ENCODE results near the gene ADGRB2. TPM values are rescaled to one million over a fixed set of nuclear protein-coding genes. Genes with fewer than 3 reads are reported as not detected.

ADGRB2 gene
- total and polyA plus RNA-seq, 2 of the 4 experiments (the other 2 are of a cell fraction) = 2.2 to 11.9 TPM

GRCh38 chr1:31752952-31753475, 11.1 kb downstream of the ADGRB2 start:
- Histone ChIP-seq H2BK120ac (ENCODE audit: low read depth, low read length) (no peak overlapping the region), H4K8ac (ENCODE audit: low read depth in 2 of 2, low read length in 2 of 2) (no peak overlapping the region), H4K20me1 (ENCODE audit: insufficient read depth, low read length) (peaks cover 26% of the 10 kb centered on the region), H2AFZ (replicated peaks; ENCODE audit: low read length, poor library complexity) (no peak overlapping the region), H3K9ac (ENCODE audit: low read depth, low read length) (no peak overlapping the region), H3K18ac (ENCODE audit: low read depth, low read length) (no peak overlapping the region), H3K4me3 (ENCODE audit: insufficient read depth, low read depth, low read length) (no peak overlapping the region), H3K4me2 (ENCODE audit: low read depth, low read length) (no peak overlapping the region), H3K79me1 (ENCODE audit: low read depth in 1 of 2, low read length in 2 of 2) (peaks cover 0 to 3% of the 10 kb centered on the region in 2 experiments; a peak in 1 of 4 replicates), H2AK9ac (replicated peaks; ENCODE audit: low read depth, low read length, poor library complexity) (peak overlapping the region; percentile 48), H4K5ac (ENCODE audit: low read depth, low read length) (no peak overlapping the region), H2BK20ac (ENCODE audit: low read depth, low read length) (no peak overlapping the region), H2AK5ac (ENCODE audit: low read depth, low read length) (0 out of 2 replicates have a peak overlapping the region, but pooled peaks have one; percentile 47), H3K56ac (ENCODE audit: extremely low read depth, insufficient read depth, low read length) (no peak overlapping the region), H3K9me1 (ENCODE audit: insufficient read depth, low read length) (peaks cover 7% of the 10 kb centered on the region; the same call in 1 of the 2 replicates), H3K23ac (ENCODE audit: low read depth, low read length) (no peak overlapping the region), H3K14ac (replicated peaks; ENCODE audit: low read depth, low read length) (no peak overlapping the region; the same call in 1 of the 2 replicates), H4K91ac (ENCODE audit: insufficient read depth, low read depth, low read length) (no peak overlapping the region), H3K36me3 (ENCODE audit: control insufficient read depth, insufficient read depth, low read length) (no peaks in the 10 kb centered on the region), H3K27me3 (ENCODE audit: control insufficient read depth, insufficient read depth, low read length) (no peaks in the 10 kb centered on the region), H2BK15ac (ENCODE audit: low read depth, low read length) (no peak overlapping the region), H3K9me3 (ENCODE audit: control insufficient read depth, insufficient read depth, low read length) (no peaks in the 10 kb centered on the region), H3K27ac (ENCODE audit: insufficient read depth, low read length) (no peak overlapping the region), H3K4me1 (ENCODE audit: control insufficient read depth, insufficient read depth, low read length) (peaks cover 29% of the 10 kb centered on the region), H3K4ac (ENCODE audit: low read depth, low read length) (peak overlapping the region; percentile 18; the same call in 1 of the 2 replicates), H2BK5ac (ENCODE audit: low read depth, low read length, poor library complexity, severe bottlenecking) (no peak overlapping the region)
- intact Hi-C loops (cut with micrococcal nuclease) (no loop called here), dilution Hi-C loops (cut with HindIII; ENCODE audit: low sequenced_read_pairs, unreplicated experiment) (no loop called here), in situ Hi-C loops (cut with MboI; ENCODE audit: low sequenced_read_pairs) (no loop called here)
- ATAC-seq (ENCODE audit: low read depth) (no peak), DNase-seq (no peak)
- CTCF ChIA-PET = no interaction called here
- POLR2A ChIA-PET (ENCODE audit: unreplicated experiment) = no interaction called here
- 84% methylated on average over 4 of the region's 12 CpGs; no CpG with 5 or more reads in 1 of the 2 experiments for WGBS, 2 experiments (ENCODE audit: extremely low coverage in 2 of 2, insufficient read length in 1 of 2)
- TF ChIP-seq POLR2A (IDR thresholded peaks at IDR 0.05; ENCODE audit: low read depth, low read length) (no peak), ELK1 (IDR thresholded peaks at IDR 0.05; ENCODE audit: borderline replicate concordance, low read depth, low read length) (no peak), RCOR1 (IDR thresholded peaks at IDR 0.05; ENCODE audit: insufficient replicate concordance, low read length) (no peak), MAZ (IDR thresholded peaks at IDR 0.05; ENCODE audit: borderline replicate concordance, low read depth, low read length) (no peak), BHLHE40 (IDR thresholded peaks at IDR 0.05; ENCODE audit: low read depth, low read length) (no peak), CTCF (conservative IDR thresholded peaks at IDR 0.05; ENCODE audit: low read depth, low read length) (no peak), CHD1 (IDR thresholded peaks at IDR 0.05; ENCODE audit: low read depth, low read length) (no peak), USF2 (IDR thresholded peaks at IDR 0.05; ENCODE audit: low read depth, low read length) (no peak), RAD21 (IDR thresholded peaks at IDR 0.05; ENCODE audit: low read length) (no peak), NFE2L2 (IDR thresholded peaks at IDR 0.05; ENCODE audit: low read depth, low read length) (no peak), CEBPB (IDR thresholded peaks at IDR 0.05; ENCODE audit: low read depth, low read length) (no peak), FOS (IDR thresholded peaks at IDR 0.05; ENCODE audit: low read depth, low read length) (no peak), MAFK (IDR thresholded peaks at IDR 0.05; ENCODE audit: low read depth, low read length) (no peak), MXI1 (IDR thresholded peaks at IDR 0.05; ENCODE audit: borderline replicate concordance, low read depth, low read length) (no peak), RFX5 (IDR thresholded peaks at IDR 0.05; ENCODE audit: low read depth, low read length) (no peak), SMC3 (IDR thresholded peaks at IDR 0.05; ENCODE audit: low read depth, low read length) (no peak)
- no TSS peak for BruUV-seq (replicated peaks)

Data from IMR-90 (cell line).